Keratinocyte (primary cell): ENCODE measurements around the gene CREBL2. TPM values are rescaled to one million over a fixed set of nuclear protein-coding genes. Genes with fewer than 3 reads are reported as not detected.

Source experiments
- DNase-seq: peaks from one replicate; pipeline ENCODE4 v3.0.0-alpha.2; 2011; ENCODE audit warnings: low read depth, missing footprints, low spot score
- FAIRE-seq: peaks from 2 replicates; lab custom pipeline; 2011; peaks lifted over from hg19 to GRCh38; lab: Jason Lieb, UNC
- H2AFZ ChIP-seq: 2 replicates; pipeline ENCODE4 v1.6.0; 2012; ENCODE audit warnings: low read length, control low read depth, inconsistent platforms; ENCODE audit not compliant: control insufficient read depth
- H3K27ac ChIP-seq: 2 replicates; pipeline ENCODE4 v1.5.1; 2011; ENCODE audit warnings: low read length; ENCODE audit not compliant: control insufficient read depth, insufficient read depth
- H3K27me3 ChIP-seq: 3 replicates; pipeline ENCODE4 v1.6.0; 2011; ENCODE audit warnings: low read length; ENCODE audit not compliant: control insufficient read depth, insufficient read depth; ENCODE audit errors: extremely low read depth
- H3K36me3 ChIP-seq, 2 experiments: 2 replicates in 1 of 2; 3 replicates in 1 of 2; pipeline ENCODE4 v1.5.1; 2011; ENCODE audit warnings: low read length in 2 of 2, mild to moderate bottlenecking in 1 of 2; ENCODE audit not compliant: control insufficient read depth in 2 of 2, insufficient read depth in 2 of 2; ENCODE audit errors: extremely low read depth in 1 of 2
- H3K4me1 ChIP-seq: 3 replicates; pipeline ENCODE4 v1.5.1; 2011; ENCODE audit warnings: low read length; ENCODE audit not compliant: control insufficient read depth, insufficient read depth; ENCODE audit errors: extremely low read depth
- H3K4me2 ChIP-seq: 3 replicates; pipeline ENCODE4 v1.6.0; 2011; ENCODE audit warnings: low read depth, low read length; ENCODE audit not compliant: control insufficient read depth, insufficient read depth; ENCODE audit errors: extremely low read depth
- H3K4me3 ChIP-seq, 3 experiments: fragments of 200-600 bp in 1 of 3; sonication (generic) in 1 of 3; 2 replicates in 2 of 3; 3 replicates in 1 of 3; pipeline ENCODE4 v1.5.1; 2011 to 2016; ENCODE audit warnings: low read length in 3 of 3, mild to moderate bottlenecking in 3 of 3, control low read depth in 2 of 3, inconsistent platforms in 1 of 3, low read depth in 1 of 3, mixed read lengths in 1 of 3, mixed run types in 1 of 3, moderate library complexity in 1 of 3; ENCODE audit not compliant: control insufficient read depth in 2 of 3, insufficient read depth in 2 of 3; ENCODE audit errors: extremely low read depth in 1 of 3
- H3K79me2 ChIP-seq: 2 replicates; pipeline ENCODE4 v1.6.0; 2012; ENCODE audit warnings: low read length; ENCODE audit not compliant: control insufficient read depth, insufficient read depth
- H3K9ac ChIP-seq: 3 replicates; pipeline ENCODE4 v1.6.0; 2011; ENCODE audit warnings: low read length; ENCODE audit not compliant: control insufficient read depth, insufficient read depth; ENCODE audit errors: extremely low read depth
- H3K9me1 ChIP-seq: 3 replicates; pipeline ENCODE4 v1.6.0; 2011; ENCODE audit warnings: low read length; ENCODE audit not compliant: control insufficient read depth, insufficient read depth; ENCODE audit errors: extremely low read depth
- H3K9me3 ChIP-seq: 2 replicates; pipeline ENCODE4 v1.5.1; 2012; ENCODE audit warnings: low read depth, low read length; ENCODE audit not compliant: control insufficient read depth
- H4K20me1 ChIP-seq: 3 replicates; pipeline ENCODE4 v1.6.0; 2011; ENCODE audit warnings: low read length; ENCODE audit not compliant: control insufficient read depth, insufficient read depth; ENCODE audit errors: extremely low read depth
- CTCF ChIP-seq, 3 experiments: IDR thresholded peaks in 1 of 3; conservative IDR thresholded peaks in 1 of 3; optimal IDR thresholded peaks in 1 of 3; 2 replicates in 2 of 3; 3 replicates in 1 of 3; pipeline versions ENCODE3 to v1.5.1; 2011; ENCODE audit warnings: low read length in 3 of 3, mild to moderate bottlenecking in 3 of 3, moderate library complexity in 2 of 3, control low read depth in 1 of 3, inconsistent platforms in 1 of 3; ENCODE audit not compliant: insufficient read depth in 2 of 3; ENCODE audit errors: extremely low read depth in 1 of 3
- EZH2 ChIP-seq: IDR thresholded peaks from one replicate; pipeline ENCODE4 v1.6.1; 2012; ENCODE audit warnings: inconsistent platforms, mild to moderate bottlenecking, low read length, moderate library complexity
- dilution Hi-C: fragments of 300-500 bp; cut with MboI; formaldehyde crosslinking; loops from one replicate; pipeline ENCODE4 v1.7.0; 2020; ENCODE audit warnings: low sequenced_read_pairs; ENCODE audit not compliant: extremely low pct_ligation_motif_present
- polyA plus RNA-seq, 5 experiments: library from polyadenylated mRNA; depleted of rRNA in 3 of 5; stranded (reverse) in 3 of 5; stranded (forward) in 1 of 5; unstranded in 1 of 5; fragments of >200 nt; gene quantifications; 1 replicate in 1 of 5; 2 replicates in 3 of 5; 3 replicates in 1 of 5; pipeline versions ENCODE4 v1.2.1 to v1.2.3, GENCODE V29; 2011 to 2012; ENCODE audit warnings: missing spikeins in 2 of 5, low read depth in 1 of 5, low replicate concordance in 1 of 5

The CREBL2 gene
- polyA plus RNA-seq, 1 donor (not counting 4 experiments of a cell fraction or from before 2014, with no cell fraction given) = 15.8 TPM

- no peak overlapping the region for H3K4me2 ChIP-seq
- H3K27ac ChIP-seq = no peak overlapping the region
- H3K4me3 ChIP-seq = no peak overlapping the region
- no peak overlapping the region for H3K9ac ChIP-seq
- no peak for FAIRE-seq
- TF ChIP-seq EZH2 (no peak), CTCF (optimal IDR thresholded peaks at IDR 0.05 in 1 of 3, IDR thresholded peaks at IDR 0.05 in 1 of 3, conservative IDR thresholded peaks at IDR 0.05 in 1 of 3; ENCODE audit: extremely low read depth in 1 of 3, insufficient read depth in 2 of 3, low read length in 3 of 3) (no peak)
- no peak overlapping the region for H2AFZ ChIP-seq
- H3K4me1 ChIP-seq = no peaks in the 10 kb centered on the region
- H3K79me2 ChIP-seq = peaks cover 2% of the 10 kb centered on the region
- no peaks in the 10 kb centered on the region for H3K9me1 ChIP-seq
- no peaks in the 10 kb centered on the region for H3K27me3 ChIP-seq
- DNase-seq = no peak
- H3K36me3 ChIP-seq = no peaks in the 10 kb centered on the region
- H3K9me3 ChIP-seq = no peaks in the 10 kb centered on the region
- no peaks in the 10 kb centered on the region for H4K20me1 ChIP-seq
- dilution Hi-C loops = no loop called here
These were observed 19.2 kb downstream of the CREBL2 start for GRCh38 chr12:12630850-12631249.

- Histone ChIP-seq H2AFZ (no peak overlapping the region), H3K79me2 (no peaks in the 10 kb centered on the region), H3K9ac (no peak overlapping the region), H3K9me1 (no peaks in the 10 kb centered on the region), H4K20me1 (no peaks in the 10 kb centered on the region), H3K27me3 (no peaks in the 10 kb centered on the region), H3K4me3 (no peak overlapping the region), H3K36me3 (peaks cover 0 to 2% of the 10 kb centered on the region in 2 experiments), H3K27ac (no peak overlapping the region), H3K4me1 (peaks cover 5% of the 10 kb centered on the region), H3K4me2 (no peak overlapping the region), H3K9me3 (no peaks in the 10 kb centered on the region)
- DNase-seq (no peak), FAIRE-seq (no peak)
- TF ChIP-seq EZH2 = no peak
- TF ChIP-seq CTCF (optimal IDR thresholded peaks at IDR 0.05 in 1 of 3, IDR thresholded peaks at IDR 0.05 in 1 of 3, conservative IDR thresholded peaks at IDR 0.05 in 1 of 3; ENCODE audit: extremely low read depth in 1 of 3, insufficient read depth in 2 of 3, low read length in 3 of 3) = no peak
- dilution Hi-C loops = no loop called here
These were observed 24.0 kb downstream of the CREBL2 start for GRCh38 chr12:12635651-12636050.
